GM21723 (cell line): Measurements from ENCODE around the gene LRFN2.
A peak's percentile ranks its signal among the peaks of the same experiment; 100 is the strongest.

Experiments used
- ATAC-seq: cut with Tn5 transposase; IDR thresholded peaks from one replicate; pipeline ENCODE4 v1.9.1; 2021; ENCODE audit warnings: mild to moderate bottlenecking, moderate library complexity; ENCODE audit not compliant: unreplicated experiment

The LRFN2 gene

GRCh38 chr6:40587240-40588069, at the start of gene LRFN2:
Gene LRFN2 (minus strand): TSS chr6:40587364.
- ATAC-seq, result peak; percentile 75

DNA sequence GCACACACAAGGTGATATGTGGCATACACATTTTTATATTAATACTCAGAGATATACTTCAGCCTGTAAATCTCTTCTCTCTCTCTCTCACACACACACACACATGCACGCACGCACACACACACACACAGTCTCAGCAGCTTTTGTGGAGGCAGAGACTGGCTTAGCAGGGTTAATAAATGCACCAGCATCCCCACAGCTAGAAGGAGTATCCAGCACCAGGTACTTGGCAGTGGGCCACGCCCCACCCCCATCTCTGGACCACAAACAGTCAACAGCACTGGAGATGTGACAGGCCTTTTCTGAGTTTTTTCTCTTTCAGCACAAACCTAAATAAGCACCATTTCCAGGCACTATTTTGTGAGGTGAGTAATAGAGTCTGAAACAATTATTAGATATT, 47.3 kb upstream of the LRFN2 start:
- ATAC-seq, result no peak

GRCh38 chr6:40631744-40632143, 44.6 kb upstream of the LRFN2 start:
- no peak for ATAC-seq

DNA sequence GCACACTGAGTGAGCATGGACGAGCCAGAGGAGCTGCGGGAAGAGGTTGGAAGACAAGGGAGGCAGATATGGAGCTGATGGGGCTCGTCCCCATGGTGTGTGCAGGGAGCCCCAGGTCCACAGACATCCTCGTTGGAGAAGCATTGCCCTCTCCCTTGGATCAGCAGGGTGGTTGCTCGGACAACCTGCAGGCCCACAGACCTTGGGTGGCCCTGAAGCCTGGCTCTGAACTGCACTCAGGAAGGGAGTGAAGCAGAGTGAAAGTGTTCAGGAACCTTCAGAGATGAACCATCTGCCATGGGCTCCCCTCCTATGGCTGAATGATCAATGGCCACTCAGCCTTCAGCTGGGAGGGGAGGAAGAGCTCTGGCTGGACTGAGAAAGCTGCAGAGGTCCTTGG, 43.3 kb upstream of the LRFN2 start:
- no peak for ATAC-seq

GRCh38 chr6:40630051-40630450, 42.9 kb upstream of the LRFN2 start:
- no peak for ATAC-seq

- ATAC-seq, result no peak
Observed at GRCh38 chr6:40629463-40629862, 42.3 kb upstream of the LRFN2 start.

GRCh38 chr6:40627316-40627715, 40.2 kb upstream of the LRFN2 start:
- ATAC-seq, result no peak

DNA sequence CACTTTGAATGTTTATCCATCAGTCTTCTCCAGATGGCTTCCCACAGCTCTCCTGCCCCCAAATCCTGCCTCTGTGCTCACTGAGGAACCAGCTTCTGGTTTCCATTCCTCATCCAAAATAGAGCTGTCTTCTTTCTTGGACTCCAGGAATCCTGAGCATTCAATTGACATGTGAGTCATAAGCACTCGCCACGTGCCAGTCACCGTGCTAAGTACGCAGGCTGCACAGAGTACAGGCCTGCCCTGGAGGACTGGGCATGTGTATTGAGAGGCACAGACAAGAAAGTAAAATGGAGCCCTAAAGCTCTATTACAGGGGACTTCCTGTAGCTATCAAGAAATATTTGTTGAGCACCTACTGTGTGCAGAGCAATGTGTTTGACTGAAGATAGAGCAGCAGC, 39.7 kb upstream of the LRFN2 start:
- ATAC-seq, result no peak

GRCh38 chr6:40623932-40624331, 36.8 kb upstream of the LRFN2 start:
- ATAC-seq, result no peak

GRCh38 chr6:40623178-40623577, 36.0 kb upstream of the LRFN2 start:
- ATAC-seq, result no peak

DNA sequence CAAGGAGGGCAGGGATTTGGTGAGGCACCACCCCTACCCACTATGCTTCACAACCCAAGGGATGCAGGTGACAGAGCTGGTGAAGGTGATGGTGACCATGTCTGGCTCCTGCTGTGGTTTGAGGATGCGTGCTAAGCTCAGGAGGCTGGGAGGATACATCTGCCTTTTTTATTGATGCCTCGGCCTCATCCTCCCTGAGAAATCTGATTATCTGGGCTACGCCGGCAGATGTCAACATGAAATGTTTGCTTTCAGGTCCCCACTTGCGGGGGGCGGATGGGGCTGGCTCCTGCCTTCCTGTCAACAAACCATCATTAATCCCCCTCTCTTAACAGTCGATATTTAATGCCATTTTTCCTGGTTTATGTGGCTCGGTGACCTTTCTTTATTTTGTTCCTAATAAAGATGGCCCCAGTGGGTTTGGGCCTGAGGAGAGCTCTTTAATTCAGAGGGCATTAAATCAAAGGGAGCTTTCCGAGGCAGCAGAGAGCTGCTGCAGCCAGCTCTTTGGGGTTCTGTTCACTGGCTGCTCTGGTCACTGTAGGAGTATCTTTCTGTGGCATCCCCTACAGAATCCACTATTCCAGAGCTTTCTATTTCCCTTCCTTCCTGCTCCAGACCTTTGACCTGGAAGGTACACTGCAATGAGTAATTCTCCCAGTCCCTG, 33.5 kb upstream of the LRFN2 start:
- ATAC-seq, result no peak

DNA sequence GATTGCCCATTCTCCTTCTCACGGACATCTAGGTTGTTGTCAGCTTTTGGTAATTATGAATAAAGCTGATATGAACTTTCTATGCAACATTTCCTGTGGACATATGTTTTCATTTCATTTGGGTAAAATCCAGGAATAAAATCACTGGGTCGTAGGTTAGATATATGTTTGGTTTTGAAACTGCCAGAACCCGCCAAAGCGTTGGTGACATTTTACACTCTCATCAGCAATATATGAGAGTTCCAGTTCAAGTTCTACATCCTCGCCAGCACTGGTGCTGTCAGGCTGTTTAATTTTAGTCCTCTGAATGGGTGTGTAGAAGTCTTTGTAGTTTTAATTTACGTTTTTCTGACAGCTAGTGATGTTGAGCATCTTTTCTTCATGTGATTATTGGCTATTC, 27.5 kb upstream of the LRFN2 start:
- ATAC-seq, result no peak

DNA sequence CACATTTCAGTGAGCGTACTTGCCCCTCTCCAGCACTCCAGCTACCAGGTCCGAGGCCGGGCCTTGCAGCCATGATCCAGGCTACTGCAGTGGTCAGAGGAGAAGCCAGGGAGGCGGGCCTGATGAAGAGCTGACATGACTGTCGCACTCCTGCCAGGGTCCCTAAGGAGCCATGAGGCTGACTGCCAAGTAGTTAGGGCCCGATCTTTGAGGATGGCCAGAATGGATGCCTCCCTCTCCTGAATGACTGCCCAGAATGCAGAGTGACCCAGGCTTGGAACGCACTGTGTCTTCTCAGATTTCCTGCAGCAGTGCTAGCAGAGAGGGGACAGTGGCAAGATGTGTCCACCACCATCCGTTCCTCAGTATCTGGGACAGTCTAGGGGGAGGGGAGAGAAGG, 24.7 kb upstream of the LRFN2 start:
- ATAC-seq, result no peak

- no peak for ATAC-seq
Observed at GRCh38 chr6:40611434-40611833, 24.3 kb upstream of the LRFN2 start.

DNA sequence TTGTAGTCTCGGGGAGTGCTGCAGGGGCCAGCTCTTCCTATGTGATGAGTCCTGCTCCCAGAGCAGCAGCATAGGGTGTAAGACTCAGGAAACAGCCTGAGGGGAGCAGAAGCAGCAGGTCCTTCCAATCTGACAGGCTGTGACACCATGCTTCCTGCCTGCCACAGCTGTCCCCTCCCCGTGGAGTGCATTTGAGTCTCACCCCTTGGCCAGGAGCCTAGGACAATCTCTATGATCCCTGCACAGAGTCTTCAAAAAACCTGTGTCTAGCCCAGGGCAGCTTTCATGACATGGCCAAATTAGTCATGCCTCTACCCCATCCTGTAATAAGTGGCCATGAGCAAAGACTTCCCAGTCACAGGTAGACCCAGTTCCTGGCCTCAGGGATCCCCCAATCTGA, 23.1 kb upstream of the LRFN2 start:
- no peak for ATAC-seq

DNA sequence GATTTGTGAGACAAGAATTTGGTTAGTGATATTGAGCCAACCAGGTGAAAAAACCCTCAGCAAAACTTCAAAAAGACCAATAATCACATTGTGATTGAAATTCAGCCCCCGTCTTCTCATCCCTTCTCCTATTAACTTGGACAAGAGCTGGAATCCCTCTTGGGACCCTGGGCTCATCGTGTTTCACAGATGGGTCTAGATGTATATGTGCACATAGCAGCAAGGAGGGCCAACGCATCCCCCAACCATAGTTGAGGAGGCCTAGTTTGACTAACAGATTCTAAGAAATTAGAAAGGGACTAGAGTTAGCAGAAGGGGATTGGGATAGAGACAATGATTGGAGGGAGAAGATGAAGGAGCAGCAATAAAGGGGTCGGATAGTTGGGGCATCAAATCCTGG, 19.8 kb upstream of the LRFN2 start:
- ATAC-seq, result no peak

DNA sequence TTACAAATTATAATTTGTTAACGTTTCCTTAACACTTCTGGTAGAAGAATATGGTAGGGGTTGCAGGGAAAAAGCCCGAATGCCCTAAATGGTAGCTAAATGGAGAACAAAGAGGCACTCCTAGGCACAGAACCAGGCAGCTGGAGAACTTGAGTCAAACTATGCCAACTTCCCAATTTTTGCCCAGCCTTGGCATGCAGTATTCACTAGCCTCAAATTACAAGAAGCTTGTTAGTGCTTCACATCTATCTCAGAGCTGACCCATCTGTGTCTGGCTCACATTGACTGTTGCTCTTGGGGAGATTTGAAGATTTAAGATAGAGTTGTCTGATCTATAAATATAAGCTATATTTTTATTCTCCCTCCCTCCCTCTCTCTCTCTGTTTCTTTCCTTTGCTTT, 19.4 kb upstream of the LRFN2 start:
- no peak for ATAC-seq

- no peak for ATAC-seq
Observed at GRCh38 chr6:40604082-40604481, 16.9 kb upstream of the LRFN2 start.

DNA sequence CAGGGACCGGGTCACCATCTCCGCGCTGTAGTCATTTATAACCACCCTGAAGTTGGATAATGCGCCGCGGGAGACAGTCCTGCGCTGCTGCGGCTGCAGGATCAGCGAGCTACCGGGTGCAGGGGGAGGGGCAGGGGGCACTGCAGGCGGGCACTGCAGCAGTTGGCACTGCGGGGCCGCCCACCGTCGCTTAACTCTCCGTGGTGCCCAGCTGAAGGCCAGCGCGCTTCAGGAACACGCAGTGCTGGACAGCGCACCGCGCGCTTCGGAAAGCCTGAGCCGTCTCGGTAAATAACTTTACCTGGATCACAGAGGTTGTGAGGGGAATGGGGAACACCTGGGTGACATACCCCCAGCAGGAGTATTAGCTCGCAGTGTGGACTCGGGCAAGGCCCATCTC, 12.4 kb upstream of the LRFN2 start:
- no peak for ATAC-seq

DNA sequence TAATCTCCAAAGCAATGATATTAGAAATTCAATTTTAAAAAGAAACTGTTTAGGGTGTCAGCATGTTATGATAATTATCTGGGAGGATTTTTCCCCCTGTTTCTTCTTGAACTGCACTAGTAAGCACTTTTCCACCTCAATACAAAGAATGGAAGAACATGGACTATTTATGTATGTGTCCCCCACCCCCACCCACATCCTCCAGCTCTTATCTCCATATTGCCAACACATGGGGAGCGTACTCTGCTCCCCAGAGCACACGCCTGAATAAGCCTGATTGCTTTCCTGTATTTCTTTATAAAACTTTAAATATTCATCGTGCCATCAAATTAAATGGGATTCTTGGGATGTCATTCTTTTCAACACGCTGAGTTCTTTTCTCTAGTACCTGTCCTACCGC, 11.4 kb upstream of the LRFN2 start:
- no peak for ATAC-seq

- ATAC-seq, result no peak
Observed at GRCh38 chr6:40597301-40597700, 10.1 kb upstream of the LRFN2 start.

DNA sequence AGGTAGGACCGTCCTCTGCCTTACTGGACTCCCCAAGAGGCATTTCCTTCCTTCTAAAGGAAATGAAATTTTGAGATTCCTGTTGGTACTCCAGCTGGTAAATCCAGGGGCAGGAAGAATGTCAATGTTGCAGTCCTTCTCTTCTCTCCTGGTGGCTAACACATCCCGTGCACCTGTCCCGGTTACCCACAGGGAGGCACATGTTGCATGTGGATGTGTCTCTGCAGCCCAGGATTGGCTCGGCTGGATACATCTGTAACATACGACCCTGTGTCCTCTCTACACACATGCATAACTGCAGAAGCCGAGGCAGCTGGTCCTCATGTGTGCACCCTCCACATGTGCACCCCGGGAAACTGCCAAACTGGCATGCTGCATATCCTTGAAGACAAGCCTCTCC, 1.3 kb upstream of the LRFN2 start:
- ATAC-seq, result no peak

DNA sequence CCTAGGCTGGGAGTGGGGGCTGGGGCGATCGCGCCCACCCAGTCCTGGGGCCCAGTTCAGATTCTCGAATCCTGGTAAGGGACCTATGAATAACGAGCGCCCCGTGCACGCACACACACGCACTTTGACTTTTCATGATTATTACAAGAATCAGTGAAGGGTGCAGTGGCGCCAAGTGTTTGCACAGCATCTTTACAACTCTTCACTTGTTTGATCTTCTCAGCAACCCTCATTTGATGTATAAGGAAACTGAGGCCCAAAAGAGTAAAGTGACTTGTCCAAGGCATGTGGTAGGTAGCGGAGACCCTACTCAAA, 863 bp upstream of the LRFN2 start:
- ATAC-seq, result no peak
